Neural crest cell (in vitro differentiated cells): ENCODE results near the gene RXRG. TPM values are rescaled to one million over a fixed set of nuclear protein-coding genes. Genes with fewer than 3 reads are reported as not detected.

Source experiments
- DNase-seq: peaks from one replicate; pipeline ENCODE4 v3.0.0; 2021; ENCODE audit warnings: low read depth, mixed read lengths, low spot score
- H3K27ac Mint-ChIP-seq: one replicate; pipeline ENCODE4 v1.8.0; 2021; ENCODE audit warnings: mild to moderate bottlenecking, mixed read lengths; ENCODE audit not compliant: unreplicated experiment
- H3K27me3 Mint-ChIP-seq: 2 replicates; pipeline ENCODE4 v1.8.0; 2021; ENCODE audit warnings: low read depth, mild to moderate bottlenecking, mixed read lengths
- H3K36me3 Mint-ChIP-seq: 2 replicates; pipeline ENCODE4 v1.8.0; 2021; ENCODE audit warnings: low read depth, mild to moderate bottlenecking, mixed read lengths
- H3K4me1 Mint-ChIP-seq: 2 replicates; pipeline ENCODE4 v1.8.0; 2021; ENCODE audit warnings: mixed read lengths
- H3K4me3 Mint-ChIP-seq: one replicate; pipeline ENCODE4 v1.8.0; 2021; ENCODE audit warnings: mild to moderate bottlenecking, mixed read lengths
- H3K9me3 Mint-ChIP-seq: 2 replicates; pipeline ENCODE4 v1.8.0; 2021; ENCODE audit warnings: mixed read lengths
- CTCF ChIP-seq: fragments of 200-600 bp; sonication (generic); conservative IDR thresholded peaks from 2 replicates; pipeline ENCODE4 v1.5.0; 2021; ENCODE audit warnings: antibody characterized with exemption, mild to moderate bottlenecking
- total RNA-seq: library from RNA; stranded (reverse); gene quantifications from 2 replicates; pipeline ENCODE4 v1.2.1, GENCODE V29; 2021

Gene RXRG
- total RNA-seq, 1 donor from 2014 or later = 6.7 TPM

- Mint-ChIP-seq H3K27me3 (peaks cover 7% of the 10 kb centered on the region), H3K9me3 (peaks cover 3% of the 10 kb centered on the region), H3K4me3 (no peak overlapping the region), H3K36me3 (no peaks in the 10 kb centered on the region), H3K27ac (no peak overlapping the region), H3K4me1 (peaks cover 17% of the 10 kb centered on the region)
- no peak for TF ChIP-seq CTCF
- no peak for DNase-seq
Measured at GRCh38 chr1:165442053-165442452, 2.9 kb downstream of the RXRG start.

- H3K4me3 Mint-ChIP-seq = no peak overlapping the region
- H3K27ac Mint-ChIP-seq = no peak overlapping the region
- H3K36me3 Mint-ChIP-seq = no peaks in the 10 kb centered on the region
- peaks cover 23% of the 10 kb centered on the region for H3K4me1 Mint-ChIP-seq
- H3K27me3 Mint-ChIP-seq = peaks cover 3% of the 10 kb centered on the region
- TF ChIP-seq CTCF = no peak
- DNase-seq = no peak
- peaks cover 3% of the 10 kb centered on the region for H3K9me3 Mint-ChIP-seq
Measured at GRCh38 chr1:165441166-165441880, 3.6 kb downstream of the RXRG start.

- no peak for DNase-seq
- peaks cover 3% of the 10 kb centered on the region for H3K9me3 Mint-ChIP-seq
- peaks cover 3% of the 10 kb centered on the region for H3K27me3 Mint-ChIP-seq
- peaks cover 41% of the 10 kb centered on the region for H3K4me1 Mint-ChIP-seq
- no peaks in the 10 kb centered on the region for H3K36me3 Mint-ChIP-seq
- no peak overlapping the region for H3K4me3 Mint-ChIP-seq
- no peak for TF ChIP-seq CTCF
- H3K27ac Mint-ChIP-seq = no peak overlapping the region
Measured at GRCh38 chr1:165439330-165439729, 5.6 kb downstream of the RXRG start.

- no peak overlapping the region for H3K27ac Mint-ChIP-seq
- H3K4me1 Mint-ChIP-seq = peaks cover 41% of the 10 kb centered on the region
- TF ChIP-seq CTCF = no peak
- no peak overlapping the region for H3K4me3 Mint-ChIP-seq
- H3K9me3 Mint-ChIP-seq = peaks cover 3% of the 10 kb centered on the region
- no peak for DNase-seq
- no peaks in the 10 kb centered on the region for H3K27me3 Mint-ChIP-seq
- no peaks in the 10 kb centered on the region for H3K36me3 Mint-ChIP-seq
Measured at GRCh38 chr1:165436994-165437393, 7.9 kb downstream of the RXRG start.

GRCh38 chr1:165435801-165436200 lies 9.1 kb downstream of the RXRG start:
- H3K9me3 Mint-ChIP-seq = peaks cover 3% of the 10 kb centered on the region
- H3K4me1 Mint-ChIP-seq = peaks cover 41% of the 10 kb centered on the region
- H3K4me3 Mint-ChIP-seq = no peak overlapping the region
- no peak for DNase-seq
- H3K27ac Mint-ChIP-seq = no peak overlapping the region
- no peaks in the 10 kb centered on the region for H3K27me3 Mint-ChIP-seq
- no peak for TF ChIP-seq CTCF
- H3K36me3 Mint-ChIP-seq = no peaks in the 10 kb centered on the region
